Measurements from ENCODE around the gene TRMT1.

The TRMT1 gene

GRCh38 chr19:13089857-13090507 lies 26.6 kb downstream of the TRMT1 start:
- DNase-seq, result no peak

GRCh38 chr19:13089139-13089856 lies 27.2 kb downstream of the TRMT1 start:
- no peak for DNase-seq

GRCh38 chr19:13087795-13088537 lies 28.6 kb downstream of the TRMT1 start:
- no peak for DNase-seq

- DNase-seq, result no peak
These were observed 29.2 kb downstream of the TRMT1 start for GRCh38 chr19:13087295-13087694.

- DNase-seq, result no peak
These were observed 30.2 kb downstream of the TRMT1 start for GRCh38 chr19:13086341-13086740.

GRCh38 chr19:13085666-13086065 lies 30.9 kb downstream of the TRMT1 start:
- no peak for DNase-seq

- no peak for DNase-seq
These were observed 32.9 kb downstream of the TRMT1 start for GRCh38 chr19:13083627-13084026.

GRCh38 chr19:13083008-13083404 lies 33.5 kb downstream of the TRMT1 start:
- DNase-seq, result no peak

- DNase-seq, result no peak
These were observed 34.1 kb downstream of the TRMT1 start for GRCh38 chr19:13082192-13083007.

GRCh38 chr19:13079542-13079986 lies 37.0 kb downstream of the TRMT1 start:
- no peak for DNase-seq

GRCh38 chr19:13078897-13079541 lies 37.5 kb downstream of the TRMT1 start:
- DNase-seq, result no peak

- DNase-seq, result no peak
These were observed 38.2 kb downstream of the TRMT1 start for GRCh38 chr19:13078381-13078780.

- no peak for DNase-seq
These were observed 39.3 kb downstream of the TRMT1 start for GRCh38 chr19:13077240-13077639.

- no peak for DNase-seq
These were observed 39.8 kb downstream of the TRMT1 start for GRCh38 chr19:13076787-13077186.

- DNase-seq, result no peak
These were observed 40.2 kb downstream of the TRMT1 start for GRCh38 chr19:13076320-13076719.

- no peak for DNase-seq
These were observed 42.2 kb downstream of the TRMT1 start for GRCh38 chr19:13074378-13074777.

GRCh38 chr19:13073263-13073662 lies 43.3 kb downstream of the TRMT1 start:
- no peak for DNase-seq

- no peak for DNase-seq
These were observed 44.2 kb downstream of the TRMT1 start for GRCh38 chr19:13072188-13072908.

GRCh38 chr19:13071444-13072187 lies 44.9 kb downstream of the TRMT1 start:
- no peak for DNase-seq

- no peak for DNase-seq
These were observed 46.0 kb downstream of the TRMT1 start for GRCh38 chr19:13070425-13071140.

All from activated CD4-positive, alpha-beta T cell treated with anti-CD3 and anti-CD28 coated beads, Interleukin-10, Interleukin-2, amounts not matched to agents 100 ng/mL and 50 ng/mL, durations not matched to agents 16 hours and 8 hours (primary cell).